Measurements from ENCODE around the gene MRM2. TPM values are rescaled to one million over a fixed set of nuclear protein-coding genes. Genes with fewer than 3 reads are reported as not detected.

Gene MRM2
- total RNA-seq, 1 experiment from 2014 or later = 32.1 TPM

- DNase-seq (ENCODE audit: unreplicated experiment) = no peak
- Mint-ChIP-seq H3K36me3 (ENCODE audit: insufficient read depth, unreplicated experiment) (peaks cover 40% of the 10 kb centered on the region), H3K4me1 (ENCODE audit: insufficient read depth, unreplicated experiment) (peaks cover 6% of the 10 kb centered on the region), H3K27me3 (ENCODE audit: insufficient read depth, unreplicated experiment) (no peaks in the 10 kb centered on the region), H3K9me3 (ENCODE audit: unreplicated experiment) (no peaks in the 10 kb centered on the region), H3K4me3 (ENCODE audit: unreplicated experiment) (no peak overlapping the region), H3K27ac (ENCODE audit: low read depth, unreplicated experiment) (no peak overlapping the region)
- no TSS peak for BruUV-seq (replicated peaks)
- POLR2A ChIA-PET = no interaction called here
- intact Hi-C loops (cut with micrococcal nuclease) = no loop called here
- CTCF ChIA-PET = no interaction called here
- TF ChIP-seq CTCF (IDR thresholded peaks at IDR 0.05; ENCODE audit: unreplicated experiment) = no peak
Observed at GRCh38 chr7:2211926-2212325, 30.1 kb downstream of the MRM2 start.

GRCh38 chr7:2211259-2211880 lies 30.6 kb downstream of the MRM2 start:
- TF ChIP-seq CTCF (IDR thresholded peaks at IDR 0.05; ENCODE audit: unreplicated experiment) = no peak
- intact Hi-C loops (cut with micrococcal nuclease) = no loop called here
- H3K36me3 Mint-ChIP-seq (ENCODE audit: insufficient read depth, unreplicated experiment) = peaks cover 39% of the 10 kb centered on the region
- CTCF ChIA-PET = interaction anchor here (0.9 to 1.2 kb wide), 3 partner anchors 15 to 207 kb away, joined by 3 read pairs; no protein-coding TSS in a partner anchor
- POLR2A ChIA-PET = no interaction called here
- H3K4me1 Mint-ChIP-seq (ENCODE audit: insufficient read depth, unreplicated experiment) = peaks cover 6% of the 10 kb centered on the region
- BruUV-seq (replicated peaks) = no TSS peak
- H3K27ac Mint-ChIP-seq (ENCODE audit: low read depth, unreplicated experiment) = peak overlapping the region; percentile 51
- no peak overlapping the region for H3K4me3 Mint-ChIP-seq (ENCODE audit: unreplicated experiment)
- H3K27me3 Mint-ChIP-seq (ENCODE audit: insufficient read depth, unreplicated experiment) = no peaks in the 10 kb centered on the region
- no peak for DNase-seq (ENCODE audit: unreplicated experiment)
- H3K9me3 Mint-ChIP-seq (ENCODE audit: unreplicated experiment) = no peaks in the 10 kb centered on the region

- Mint-ChIP-seq H3K4me1 (ENCODE audit: insufficient read depth, unreplicated experiment) (peaks cover 3% of the 10 kb centered on the region), H3K27ac (ENCODE audit: low read depth, unreplicated experiment) (no peak overlapping the region), H3K27me3 (ENCODE audit: insufficient read depth, unreplicated experiment) (no peaks in the 10 kb centered on the region), H3K36me3 (ENCODE audit: insufficient read depth, unreplicated experiment) (peaks cover 35% of the 10 kb centered on the region), H3K4me3 (ENCODE audit: unreplicated experiment) (no peak overlapping the region), H3K9me3 (ENCODE audit: unreplicated experiment) (no peaks in the 10 kb centered on the region)
- no TSS peak for BruUV-seq (replicated peaks)
- ChIA-PET POLR2A (no interaction called here), CTCF (interaction anchor here (0.6 to 1.2 kb wide), 6 partner anchors 15 to 632 kb away, joined by 3 read pairs; no protein-coding TSS in a partner anchor)
- intact Hi-C loops (cut with micrococcal nuclease) = no loop called here
- DNase-seq (ENCODE audit: unreplicated experiment) = no peak
- no peak for TF ChIP-seq CTCF (IDR thresholded peaks at IDR 0.05; ENCODE audit: unreplicated experiment)
Observed at GRCh38 chr7:2210551-2211258, 31.3 kb downstream of the MRM2 start.

GRCh38 chr7:2209961-2210323 lies 32.1 kb downstream of the MRM2 start:
- intact Hi-C loops (cut with micrococcal nuclease) = loop anchor here (2.0 to 10.0 kb wide), 2 partner anchors 397 to 545 kb away; no protein-coding TSS in a partner anchor
- H3K36me3 Mint-ChIP-seq (ENCODE audit: insufficient read depth, unreplicated experiment) = peaks cover 27% of the 10 kb centered on the region
- no peaks in the 10 kb centered on the region for H3K9me3 Mint-ChIP-seq (ENCODE audit: unreplicated experiment)
- TF ChIP-seq CTCF (IDR thresholded peaks at IDR 0.05; ENCODE audit: unreplicated experiment) = no peak
- no peaks in the 10 kb centered on the region for H3K4me1 Mint-ChIP-seq (ENCODE audit: insufficient read depth, unreplicated experiment)
- H3K4me3 Mint-ChIP-seq (ENCODE audit: unreplicated experiment) = no peak overlapping the region
- no TSS peak for BruUV-seq (replicated peaks)
- CTCF ChIA-PET = interaction anchor here (0.6 to 1.5 kb wide), 10 partner anchors 9 to 1437 kb away, joined by 3 to 6 read pairs (median 4); no protein-coding TSS in a partner anchor
- POLR2A ChIA-PET = interaction anchor here (0.5 kb wide), 1 partner anchor 148 kb away, joined by 3 read pairs; no protein-coding TSS in a partner anchor
- H3K27ac Mint-ChIP-seq (ENCODE audit: low read depth, unreplicated experiment) = no peak overlapping the region
- H3K27me3 Mint-ChIP-seq (ENCODE audit: insufficient read depth, unreplicated experiment) = no peaks in the 10 kb centered on the region
- DNase-seq (ENCODE audit: unreplicated experiment) = no peak

Measured in MCF 10A (cell line).